ENCODE data around the gene SCCPDH. TPM values are rescaled to one million over a fixed set of nuclear protein-coding genes. Genes with fewer than 3 reads are reported as not detected.

SCCPDH gene
- total RNA-seq, 1 donor: 65.2 TPM

DNA sequence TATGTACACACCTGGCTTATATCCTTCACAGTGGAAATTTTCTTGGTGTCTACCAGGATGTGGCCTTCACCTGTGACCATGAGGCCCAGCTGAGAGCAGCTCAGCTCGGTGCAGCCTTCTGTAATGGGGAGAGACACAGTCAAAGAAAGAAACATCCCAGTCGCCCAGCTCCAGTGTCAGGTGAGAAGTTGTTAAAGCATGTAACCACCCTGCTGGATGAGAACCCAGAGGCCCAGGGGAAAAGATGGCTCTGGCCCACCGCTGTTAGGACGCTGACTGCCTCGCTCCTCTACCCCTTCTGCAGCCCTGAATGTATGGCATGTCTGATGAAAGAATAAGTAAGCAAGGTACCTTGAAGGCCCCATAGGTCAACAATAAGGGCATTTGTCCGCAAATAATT lies 52.7 kb downstream of the SCCPDH start:
- no peak for DNase-seq (ENCODE audit: low read depth)
- no peak overlapping the region for H3K4me3 ChIP-seq (ENCODE audit: low read depth, low read length)
- TF ChIP-seq, protein P1, sequence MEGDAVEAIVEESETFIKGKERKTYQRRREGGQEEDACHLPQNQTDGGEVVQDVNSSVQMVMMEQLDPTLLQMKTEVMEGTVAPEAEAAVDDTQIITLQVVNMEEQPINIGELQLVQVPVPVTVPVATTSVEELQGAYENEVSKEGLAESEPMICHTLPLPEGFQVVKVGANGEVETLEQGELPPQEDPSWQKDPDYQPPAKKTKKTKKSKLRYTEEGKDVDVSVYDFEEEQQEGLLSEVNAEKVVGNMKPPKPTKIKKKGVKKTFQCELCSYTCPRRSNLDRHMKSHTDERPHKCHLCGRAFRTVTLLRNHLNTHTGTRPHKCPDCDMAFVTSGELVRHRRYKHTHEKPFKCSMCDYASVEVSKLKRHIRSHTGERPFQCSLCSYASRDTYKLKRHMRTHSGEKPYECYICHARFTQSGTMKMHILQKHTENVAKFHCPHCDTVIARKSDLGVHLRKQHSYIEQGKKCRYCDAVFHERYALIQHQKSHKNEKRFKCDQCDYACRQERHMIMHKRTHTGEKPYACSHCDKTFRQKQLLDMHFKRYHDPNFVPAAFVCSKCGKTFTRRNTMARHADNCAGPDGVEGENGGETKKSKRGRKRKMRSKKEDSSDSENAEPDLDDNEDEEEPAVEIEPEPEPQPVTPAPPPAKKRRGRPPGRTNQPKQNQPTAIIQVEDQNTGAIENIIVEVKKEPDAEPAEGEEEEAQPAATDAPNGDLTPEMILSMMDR (IDR thresholded peaks at IDR 0.05; ENCODE audit: insufficient read depth, low read depth, low read length): no peak

GRCh38 chr1:246778663-246779062 lies 54.5 kb downstream of the SCCPDH start:
- TF ChIP-seq, protein P1 (IDR thresholded peaks at IDR 0.05; ENCODE audit: insufficient read depth, low read depth, low read length): no peak
- no peak for DNase-seq (ENCODE audit: low read depth)
- H3K4me3 ChIP-seq (ENCODE audit: low read depth, low read length): no peak overlapping the region

- no peak for DNase-seq (ENCODE audit: low read depth)
- TF ChIP-seq, protein P1 (IDR thresholded peaks at IDR 0.05; ENCODE audit: insufficient read depth, low read depth, low read length): no peak
- H3K4me3 ChIP-seq (ENCODE audit: low read depth, low read length): no peak overlapping the region
These were observed 55.5 kb downstream of the SCCPDH start for GRCh38 chr1:246779561-246780175.

DNA sequence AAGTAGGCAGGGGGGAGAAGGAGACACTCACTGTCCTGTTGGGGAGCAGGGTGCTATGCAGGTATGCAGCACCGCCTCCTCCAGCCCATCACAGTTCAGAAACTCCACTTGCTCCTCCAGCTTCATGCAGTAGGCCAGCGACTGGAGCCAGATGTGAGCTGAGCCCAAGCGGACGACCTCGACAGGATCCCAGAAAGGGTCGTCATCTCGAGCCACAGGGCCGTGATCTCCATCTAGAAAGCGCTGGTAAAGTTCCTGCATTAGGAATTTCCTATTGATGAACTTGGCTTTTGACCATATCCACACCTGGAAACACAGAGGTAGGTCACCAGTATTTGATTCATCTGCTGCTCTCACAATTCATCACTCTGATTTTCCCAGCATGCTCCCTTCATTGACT lies 56.1 kb downstream of the SCCPDH start:
- DNase-seq (ENCODE audit: low read depth): no peak
- TF ChIP-seq, protein P1 (IDR thresholded peaks at IDR 0.05; ENCODE audit: insufficient read depth, low read depth, low read length): no peak
- H3K4me3 ChIP-seq (ENCODE audit: low read depth, low read length): no peak overlapping the region

DNA sequence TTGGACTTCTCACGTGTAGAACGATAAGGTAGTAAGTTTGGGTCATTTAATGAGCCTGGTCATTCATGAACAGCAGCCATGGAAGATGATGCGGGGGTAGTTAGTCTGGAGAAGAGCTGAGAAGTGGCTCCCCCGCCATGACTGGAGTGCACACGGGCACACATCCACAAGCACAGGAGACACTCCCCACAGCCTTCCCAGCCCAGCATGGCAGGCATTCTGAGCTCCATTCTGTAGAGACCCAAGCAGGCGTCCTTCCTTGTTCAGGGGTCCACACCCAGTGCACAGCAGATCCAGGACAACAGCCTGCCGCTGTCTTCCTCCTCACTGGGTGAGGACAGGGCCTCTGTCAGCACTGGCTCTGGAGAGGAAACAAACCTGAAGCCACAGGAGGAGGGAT lies 57.0 kb downstream of the SCCPDH start:
- TF ChIP-seq, protein P1 (IDR thresholded peaks at IDR 0.05; ENCODE audit: insufficient read depth, low read depth, low read length): no peak
- no peak overlapping the region for H3K4me3 ChIP-seq (ENCODE audit: low read depth, low read length)
- DNase-seq (ENCODE audit: low read depth): no peak

DNA sequence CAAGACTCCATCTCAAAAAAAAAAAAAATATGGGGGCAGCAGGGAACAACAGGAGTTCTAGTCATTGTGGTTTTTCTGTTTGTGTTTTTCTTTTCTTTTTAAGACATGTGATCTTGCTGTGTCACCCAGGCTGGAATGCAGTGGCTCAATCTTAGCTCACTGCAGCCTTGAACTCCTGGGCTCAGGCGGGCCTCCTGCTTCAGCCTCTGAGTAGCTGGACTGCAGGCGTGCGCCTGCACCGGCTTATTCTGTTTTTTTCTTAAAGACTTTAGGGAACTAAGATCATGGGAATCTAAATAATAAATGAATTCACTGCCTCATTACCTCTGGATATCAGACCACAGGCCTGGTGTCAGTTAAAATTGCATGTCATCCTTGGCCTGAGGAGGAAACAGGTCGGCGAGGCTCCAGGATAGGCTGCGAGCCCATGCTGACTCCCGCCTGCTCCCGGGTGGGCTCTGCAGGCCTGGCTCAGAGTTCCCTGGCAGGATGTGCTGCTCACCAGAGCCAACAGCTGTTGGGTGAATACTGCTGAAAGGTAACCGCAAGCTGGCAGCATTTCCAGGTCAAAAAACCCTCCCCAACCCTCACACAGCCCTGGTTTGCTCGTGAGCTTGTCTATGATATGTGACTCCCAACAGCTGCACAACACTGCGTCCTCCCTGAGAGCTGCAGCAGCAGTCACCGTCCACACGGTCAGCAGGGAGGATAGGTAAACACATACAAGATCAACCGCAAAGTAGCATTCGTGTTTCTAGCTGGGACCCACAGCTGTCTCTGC lies 58.1 kb downstream of the SCCPDH start:
- no peak overlapping the region for H3K4me3 ChIP-seq (ENCODE audit: low read depth, low read length)
- peak; percentile 71 for DNase-seq (ENCODE audit: low read depth)
- TF ChIP-seq, protein P1 (IDR thresholded peaks at IDR 0.05; ENCODE audit: insufficient read depth, low read depth, low read length): no peak
